NCI-H2107 treated with DMSO at 0.1 percent for 48 hours (cell line): Measurements from ENCODE around the gene NXPE2.
"Not testable (repeated sequence)": the region's sequence is repeated elsewhere in the genome, so short reads cannot be mapped to it uniquely, and the experiment has no call there.

Source experiments
- DNase-seq: peaks from one replicate; lab custom pipeline; 2025; ENCODE audit not compliant: unreplicated experiment; lab: John Stamatoyannopoulos, UW

NXPE2 gene

DNA sequence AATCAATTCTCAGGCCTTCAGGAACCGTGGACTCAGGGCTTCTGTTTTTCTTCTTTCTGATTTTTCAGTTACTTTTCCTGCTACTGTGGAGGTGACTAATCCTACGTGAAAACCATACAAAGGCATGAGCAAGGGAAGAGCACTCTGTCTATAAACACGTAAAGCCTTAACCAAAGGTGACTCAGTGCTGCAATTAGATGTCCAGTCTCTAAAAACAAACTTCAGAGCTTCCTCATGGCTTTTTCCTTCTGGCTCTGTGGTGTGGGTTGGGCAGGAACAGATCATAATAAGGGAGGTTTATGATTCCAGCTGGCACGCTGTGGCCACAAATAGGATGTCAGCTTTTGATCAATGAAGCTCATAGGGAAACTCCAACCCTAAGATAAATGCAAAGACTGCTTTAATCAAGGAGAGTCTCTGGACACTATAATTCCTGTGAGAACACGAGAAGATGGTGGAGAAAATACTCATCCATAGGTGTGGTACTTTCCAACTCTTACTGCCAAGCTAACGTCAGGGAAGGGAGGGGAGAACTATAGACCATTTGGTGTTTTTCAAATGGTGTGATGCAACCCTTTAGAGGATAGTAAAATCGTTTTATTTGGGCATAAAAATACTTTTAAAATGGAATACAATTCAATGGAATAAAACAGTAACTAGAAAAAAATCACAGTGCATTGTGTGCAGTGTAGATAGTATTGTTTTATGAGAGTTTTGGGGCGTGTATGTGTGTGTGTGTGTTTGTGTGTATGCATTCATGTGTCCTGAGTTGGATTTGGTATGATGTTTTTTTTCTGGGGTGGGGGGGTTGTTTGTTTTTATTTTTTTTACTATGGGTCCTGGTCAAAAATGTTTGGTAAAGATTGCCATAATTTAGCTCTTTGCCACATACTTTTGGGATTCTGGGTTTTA, at the start of gene NXPE2:
Gene NXPE2, plus strand, starts transcription at position 403 of the 912 bp plus-strand sequence. Its CDS starts 49 bp downstream, at position 452.
- DNase-seq, result no peak

GRCh38 chr11:114631445-114631965, 46.8 kb upstream of the NXPE2 start:
- not testable (repeated sequence) for DNase-seq

- not testable (repeated sequence) for DNase-seq
These were observed 38.9 kb upstream of the NXPE2 start for GRCh38 chr11:114639440-114639839.

DNA sequence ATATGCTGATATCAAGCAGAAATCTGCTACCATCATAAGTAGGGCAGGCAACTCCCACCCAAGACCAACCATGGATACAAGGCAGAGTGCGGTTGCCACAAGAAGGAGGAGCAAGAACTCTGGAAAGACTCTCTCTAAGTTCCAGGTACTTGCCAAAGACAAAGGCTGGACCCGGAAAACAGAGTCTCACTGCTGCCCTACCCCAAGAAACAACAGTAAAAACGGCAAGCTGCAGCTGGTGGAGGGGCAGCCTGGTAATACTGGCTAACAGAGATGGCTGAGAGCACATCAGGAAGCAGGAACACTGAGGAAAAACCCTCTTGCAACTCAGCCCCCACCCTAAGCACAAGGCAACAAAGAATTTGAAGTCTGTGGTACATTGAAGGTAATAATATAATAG, 27.7 kb upstream of the NXPE2 start:
- DNase-seq, result no peak

- no peak for DNase-seq
These were observed 27.1 kb upstream of the NXPE2 start for GRCh38 chr11:114651145-114651718.

GRCh38 chr11:114653148-114653547, 25.2 kb upstream of the NXPE2 start:
- no peak for DNase-seq

DNA sequence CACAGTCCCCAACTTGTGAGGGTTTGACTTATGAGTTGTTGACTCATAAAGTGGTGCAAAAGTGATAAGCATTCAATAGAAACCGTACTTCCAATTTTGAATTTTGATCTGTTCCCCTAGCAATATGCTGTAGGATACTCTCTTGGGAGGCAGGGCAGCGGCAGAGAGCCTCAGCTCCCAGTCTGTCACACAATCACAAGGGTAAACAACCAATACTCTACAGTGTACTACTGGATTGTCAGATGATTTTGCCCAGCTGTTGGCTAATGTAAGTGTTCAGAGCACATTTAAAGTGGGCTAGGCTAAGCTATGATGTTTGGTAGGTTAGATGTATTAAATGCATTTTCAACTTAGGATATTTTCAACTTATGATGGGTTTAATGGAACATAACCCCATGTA, 13.7 kb upstream of the NXPE2 start:
- no peak for DNase-seq

DNA sequence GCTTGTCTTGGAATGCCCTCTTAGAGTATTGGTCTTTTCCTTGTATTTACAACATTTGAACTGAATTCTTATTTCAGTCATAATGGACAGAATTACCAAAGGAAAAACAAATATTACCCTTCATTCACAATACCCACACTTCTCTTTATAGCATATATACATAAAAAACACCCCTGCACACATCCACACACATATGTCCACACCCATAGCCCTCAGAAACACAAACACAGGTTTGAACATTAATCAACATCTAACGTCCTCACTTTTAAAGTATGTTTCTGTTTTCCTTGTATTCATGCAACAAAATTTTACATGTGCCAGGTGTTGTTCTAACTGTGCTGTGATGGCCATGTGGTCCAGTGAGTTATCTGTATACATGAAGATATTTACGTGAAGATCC, 11.6 kb upstream of the NXPE2 start:
- DNase-seq, result no peak

GRCh38 chr11:114668109-114668508, 10.2 kb upstream of the NXPE2 start:
- DNase-seq, result no peak

GRCh38 chr11:114673661-114674060, 4.7 kb upstream of the NXPE2 start:
- DNase-seq, result no peak

GRCh38 chr11:114679505-114679904, 1.2 kb downstream of the NXPE2 start:
- DNase-seq, result no peak

GRCh38 chr11:114683007-114683406, 4.7 kb downstream of the NXPE2 start:
- DNase-seq, result no peak

- DNase-seq, result no peak
These were observed 6.3 kb downstream of the NXPE2 start for GRCh38 chr11:114684636-114685035.

GRCh38 chr11:114685097-114685496, 6.8 kb downstream of the NXPE2 start:
- DNase-seq, result no peak

DNA sequence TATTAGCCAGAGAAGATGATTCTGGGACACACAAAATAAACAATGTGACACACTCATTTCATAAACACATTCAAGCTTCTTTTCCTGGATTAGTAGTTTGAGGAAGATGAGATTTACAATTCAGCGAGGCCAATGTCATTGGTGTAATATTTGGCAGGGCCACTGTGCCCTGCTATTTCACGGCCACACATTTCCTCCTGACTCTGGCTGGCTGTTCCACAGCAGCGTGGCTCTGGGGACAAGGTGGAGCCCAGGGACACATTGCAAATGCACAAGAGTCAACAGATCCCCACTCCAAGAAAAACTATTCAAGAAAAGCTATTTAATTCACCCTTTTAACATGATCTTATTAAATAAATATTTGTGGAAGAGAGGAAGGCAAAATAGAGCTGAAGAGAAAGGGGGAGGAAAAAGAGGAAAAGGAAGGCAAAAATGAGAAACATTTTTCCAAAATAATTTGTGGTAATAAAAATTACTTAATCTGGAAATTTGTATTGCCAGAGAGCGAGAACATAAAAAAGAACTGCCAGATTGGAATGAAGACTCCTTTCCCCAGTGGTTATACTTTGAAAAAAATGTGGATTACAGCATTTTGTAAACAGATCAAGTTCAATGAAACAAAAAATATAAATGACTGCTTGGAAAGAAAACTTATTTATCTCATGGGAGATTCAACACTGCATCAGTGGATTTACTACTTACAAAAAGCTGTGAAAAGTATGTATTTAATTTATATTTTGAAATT, 27.1 kb downstream of the NXPE2 start:
- no peak for DNase-seq

DNA sequence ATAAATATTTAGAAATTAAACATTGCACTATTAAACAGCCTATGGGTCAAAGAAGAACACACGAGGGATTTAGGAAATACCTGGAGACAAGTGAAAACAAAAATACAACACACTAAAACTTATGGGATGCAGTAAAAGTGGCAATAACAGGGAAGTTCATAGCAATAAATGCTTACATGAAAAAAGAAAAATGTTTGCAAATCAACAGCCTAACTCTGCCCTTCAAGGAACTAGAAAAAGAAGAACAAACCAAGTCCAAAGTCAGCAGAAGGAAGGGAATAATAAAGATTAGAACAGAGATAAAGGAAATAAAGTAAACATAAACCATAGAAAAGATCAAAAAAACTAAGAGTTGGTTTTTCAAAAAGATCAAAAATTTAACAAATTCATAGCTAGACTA, 31.6 kb downstream of the NXPE2 start:
- no peak for DNase-seq

- no peak for DNase-seq
These were observed 35.4 kb downstream of the NXPE2 start for GRCh38 chr11:114713756-114714155.

GRCh38 chr11:114719562-114719961, 41.2 kb downstream of the NXPE2 start:
- no peak for DNase-seq

DNA sequence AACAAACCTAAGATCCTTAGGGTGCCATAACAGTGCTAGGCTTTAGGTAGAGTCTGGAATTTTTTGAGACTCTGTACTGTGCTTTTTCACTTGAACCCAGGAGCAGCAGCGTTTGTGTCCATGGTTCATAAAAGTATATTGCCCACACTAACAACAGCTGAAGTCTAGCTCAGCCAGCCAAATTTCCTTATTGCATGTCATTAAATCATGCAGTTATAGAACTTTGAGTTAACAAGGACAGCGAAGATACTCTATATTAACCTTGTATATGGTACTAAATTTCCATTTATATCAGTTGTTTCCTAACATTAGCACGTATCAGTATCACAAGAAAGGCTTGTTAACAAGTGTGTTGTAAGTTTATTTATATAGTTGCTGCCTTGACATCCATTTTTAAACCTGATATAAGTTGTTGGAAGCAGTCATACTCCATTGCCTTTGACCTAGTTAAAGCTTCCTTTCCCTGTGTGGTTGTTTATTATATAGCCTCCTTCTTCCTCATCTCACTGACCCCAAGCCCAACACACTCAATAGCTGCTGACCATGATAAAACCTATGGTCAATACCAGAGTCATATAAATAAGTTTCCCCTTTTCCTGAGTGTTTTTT, 46.7 kb downstream of the NXPE2 start:
- DNase-seq, result no peak

DNA sequence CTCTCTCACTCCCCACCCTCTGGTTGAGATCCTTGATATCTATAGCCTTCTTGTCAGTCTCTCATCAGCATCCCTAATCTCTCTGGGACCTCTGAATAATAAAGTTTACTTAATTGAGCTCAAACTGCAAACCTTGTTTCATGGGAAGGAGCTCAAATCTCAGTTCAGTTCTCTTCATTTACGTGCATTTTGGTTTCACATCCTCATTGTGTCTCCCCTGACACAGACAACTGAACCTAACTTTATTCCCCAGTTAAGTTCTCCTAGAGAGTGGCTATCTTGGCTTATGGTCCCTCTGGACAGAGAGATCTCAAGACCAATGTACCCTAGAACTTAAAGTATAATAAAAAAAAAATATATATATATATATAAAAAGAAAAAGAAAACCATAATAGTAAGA, 47.3 kb downstream of the NXPE2 start:
- DNase-seq, result no peak

GRCh38 chr11:114736806-114737205, 58.5 kb downstream of the NXPE2 start:
- DNase-seq, result no peak
